ENCODE data around the gene SGMS1. TPM values are rescaled to one million over a fixed set of nuclear protein-coding genes. Genes with fewer than 3 reads are reported as not detected.

SGMS1 gene
- total and polyA plus RNA-seq, 2 donors from 2014 or later, result 13.6 to 100 TPM

- no peaks in the 10 kb centered on the region for H3K27me3 ChIP-seq (ENCODE audit: control insufficient read depth, insufficient read depth, low read length)
- H3K36me3 ChIP-seq (ENCODE audit: control insufficient read depth in 2 of 3, insufficient read depth in 3 of 3, low read length in 3 of 3), result no peaks in the 10 kb centered on the region
- FAIRE-seq (no peak), DNase-seq (no peak)
- no peak overlapping the region for H3K4me3 ChIP-seq (ENCODE audit: low read length in 3 of 3)
- H3K4me1 ChIP-seq (ENCODE audit: control insufficient read depth in 2 of 3, insufficient read depth in 2 of 3, low read depth in 1 of 3, low read length in 3 of 3), result peaks cover 0 to 21% (median 12%) of the 10 kb centered on the region in 3 donors
- no peak overlapping the region for H3K9ac ChIP-seq (ENCODE audit: low read length in 3 of 3)
- TF ChIP-seq, protein P1, sequence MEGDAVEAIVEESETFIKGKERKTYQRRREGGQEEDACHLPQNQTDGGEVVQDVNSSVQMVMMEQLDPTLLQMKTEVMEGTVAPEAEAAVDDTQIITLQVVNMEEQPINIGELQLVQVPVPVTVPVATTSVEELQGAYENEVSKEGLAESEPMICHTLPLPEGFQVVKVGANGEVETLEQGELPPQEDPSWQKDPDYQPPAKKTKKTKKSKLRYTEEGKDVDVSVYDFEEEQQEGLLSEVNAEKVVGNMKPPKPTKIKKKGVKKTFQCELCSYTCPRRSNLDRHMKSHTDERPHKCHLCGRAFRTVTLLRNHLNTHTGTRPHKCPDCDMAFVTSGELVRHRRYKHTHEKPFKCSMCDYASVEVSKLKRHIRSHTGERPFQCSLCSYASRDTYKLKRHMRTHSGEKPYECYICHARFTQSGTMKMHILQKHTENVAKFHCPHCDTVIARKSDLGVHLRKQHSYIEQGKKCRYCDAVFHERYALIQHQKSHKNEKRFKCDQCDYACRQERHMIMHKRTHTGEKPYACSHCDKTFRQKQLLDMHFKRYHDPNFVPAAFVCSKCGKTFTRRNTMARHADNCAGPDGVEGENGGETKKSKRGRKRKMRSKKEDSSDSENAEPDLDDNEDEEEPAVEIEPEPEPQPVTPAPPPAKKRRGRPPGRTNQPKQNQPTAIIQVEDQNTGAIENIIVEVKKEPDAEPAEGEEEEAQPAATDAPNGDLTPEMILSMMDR (IDR thresholded peaks at IDR 0.05; ENCODE audit: borderline replicate concordance, extremely low read depth, insufficient read depth), result no peak
- intact Hi-C loops (cut with DNase I), result no loop called here
- no peak overlapping the region for H3K27ac ChIP-seq (ENCODE audit: low read depth in 2 of 2, low read length in 2 of 2)
- no peaks in the 10 kb centered on the region for H3K9me3 ChIP-seq (ENCODE audit: control insufficient read depth in 2 of 3, insufficient read depth in 1 of 3, low read length in 3 of 3)
Measured at GRCh38 chr10:50603151-50603850, 20.5 kb downstream of the SGMS1 start.

- H3K4me3 ChIP-seq (ENCODE audit: low read length in 3 of 3), result no peak overlapping the region
- intact Hi-C loops (cut with DNase I), result no loop called here
- H3K27ac ChIP-seq (ENCODE audit: low read depth in 2 of 2, low read length in 2 of 2), result no peak overlapping the region
- peaks cover 0 to 21% (median 9%) of the 10 kb centered on the region in 3 donors for H3K4me1 ChIP-seq (ENCODE audit: control insufficient read depth in 2 of 3, insufficient read depth in 2 of 3, low read depth in 1 of 3, low read length in 3 of 3)
- FAIRE-seq, result no peak
- H3K9me3 ChIP-seq (ENCODE audit: control insufficient read depth in 2 of 3, insufficient read depth in 1 of 3, low read length in 3 of 3), result no peaks in the 10 kb centered on the region
- no peak for DNase-seq
- no peaks in the 10 kb centered on the region for H3K27me3 ChIP-seq (ENCODE audit: control insufficient read depth, insufficient read depth, low read length)
- H3K9ac ChIP-seq (ENCODE audit: low read length in 3 of 3), result no peak overlapping the region
- H3K36me3 ChIP-seq (ENCODE audit: control insufficient read depth in 2 of 3, insufficient read depth in 3 of 3, low read length in 3 of 3), result no peaks in the 10 kb centered on the region
- TF ChIP-seq, protein P1 (IDR thresholded peaks at IDR 0.05; ENCODE audit: borderline replicate concordance, extremely low read depth, insufficient read depth), result no peak
Measured at GRCh38 chr10:50601974-50602373, 21.8 kb downstream of the SGMS1 start.

GRCh38 chr10:50600831-50601477 is 22.8 kb downstream of the SGMS1 start:
- no peak overlapping the region for H3K4me3 ChIP-seq (ENCODE audit: low read length in 3 of 3)
- no peaks in the 10 kb centered on the region for H3K36me3 ChIP-seq (ENCODE audit: control insufficient read depth in 2 of 3, insufficient read depth in 3 of 3, low read length in 3 of 3)
- no peak overlapping the region for H3K9ac ChIP-seq (ENCODE audit: low read length in 3 of 3)
- no peak overlapping the region for H3K27ac ChIP-seq (ENCODE audit: low read depth in 2 of 2, low read length in 2 of 2)
- H3K9me3 ChIP-seq (ENCODE audit: control insufficient read depth in 2 of 3, insufficient read depth in 1 of 3, low read length in 3 of 3), result no peaks in the 10 kb centered on the region
- DNase-seq (no peak), FAIRE-seq (no peak)
- H3K27me3 ChIP-seq (ENCODE audit: control insufficient read depth, insufficient read depth, low read length), result no peaks in the 10 kb centered on the region
- intact Hi-C loops (cut with DNase I), result no loop called here
- TF ChIP-seq, protein P1 (IDR thresholded peaks at IDR 0.05; ENCODE audit: borderline replicate concordance, extremely low read depth, insufficient read depth), result no peak
- H3K4me1 ChIP-seq (ENCODE audit: control insufficient read depth in 2 of 3, insufficient read depth in 2 of 3, low read depth in 1 of 3, low read length in 3 of 3), result peaks cover 0 to 19% (median 9%) of the 10 kb centered on the region in 3 donors
